ENCODE measurements around the gene IFIT2.
"Not testable (repeated sequence)": the region's sequence is repeated elsewhere in the genome, so short reads cannot be mapped to it uniquely, and the experiment has no call there.

The IFIT2 gene

GRCh38 chr10:89343089-89343767 is 41.4 kb downstream of the IFIT2 start:
- DNase-seq = no peak

GRCh38 chr10:89344156-89344555 is 42.3 kb downstream of the IFIT2 start:
- no peak for DNase-seq

GRCh38 chr10:89345367-89346000 is 43.6 kb downstream of the IFIT2 start:
- DNase-seq = no peak

GRCh38 chr10:89346405-89347254 is 44.8 kb downstream of the IFIT2 start:
- no peak for DNase-seq

GRCh38 chr10:89347701-89348457 is 46.0 kb downstream of the IFIT2 start:
- DNase-seq = no peak

- no peak for DNase-seq
Measured at GRCh38 chr10:89348481-89348880, 46.6 kb downstream of the IFIT2 start.

- no peak for DNase-seq
Measured at GRCh38 chr10:89348975-89349374, 47.1 kb downstream of the IFIT2 start.

GRCh38 chr10:89350631-89351315 is 48.9 kb downstream of the IFIT2 start:
- not testable (repeated sequence) for DNase-seq

- DNase-seq = no peak
Measured at GRCh38 chr10:89351412-89351779, 49.5 kb downstream of the IFIT2 start.

GRCh38 chr10:89351780-89352597 is 50.1 kb downstream of the IFIT2 start:
- DNase-seq = no peak

- no peak for DNase-seq
Measured at GRCh38 chr10:89352802-89353201, 51.0 kb downstream of the IFIT2 start.

- no peak for DNase-seq
Measured at GRCh38 chr10:89355394-89355931, 53.6 kb downstream of the IFIT2 start.

- no peak for DNase-seq
Measured at GRCh38 chr10:89357096-89357495, 55.2 kb downstream of the IFIT2 start.

GRCh38 chr10:89357975-89358374 is 56.1 kb downstream of the IFIT2 start:
- DNase-seq = no peak
